Measurements from ENCODE around the gene FAM204A.

DNA sequence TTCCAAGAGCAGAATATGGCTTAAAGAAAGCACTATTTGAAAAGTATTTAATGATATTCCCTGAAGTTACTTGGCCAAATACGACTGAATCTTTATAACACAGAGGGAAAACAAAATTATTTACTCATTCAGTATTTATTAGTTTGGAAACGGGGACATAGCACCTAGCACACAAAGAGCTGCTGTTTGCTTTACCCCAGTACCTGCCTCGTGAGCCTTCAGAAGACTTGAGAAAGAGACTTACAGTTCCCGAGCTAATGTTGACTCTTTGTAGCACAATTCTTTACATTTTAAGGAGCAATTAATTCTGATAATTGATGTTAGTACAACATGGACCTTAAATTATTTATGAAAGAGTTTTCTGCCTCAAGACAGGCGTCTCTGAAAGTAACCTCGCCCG, 88.7 kb downstream of the FAM204A start:
- TF ChIP-seq CTCF (IDR thresholded peaks at IDR 0.05; ENCODE audit: poor library complexity) (no peak), EZH2phosphoT487 (IDR thresholded peaks at IDR 0.05; ENCODE audit: low read depth, severe bottlenecking, unreplicated experiment) (no peak), EZH2 (IDR thresholded peaks at IDR 0.05; ENCODE audit: borderline replicate concordance) (no peak)

All from hepatocyte (in vitro differentiated cells).